HUES6 (cell line): Measurements from ENCODE around the gene IDH1.

ENCODE experiments used
- H3K27ac ChIP-seq: 2 replicates; pipeline ENCODE4 v1.7.0; 2013; ENCODE audit warnings: low read depth, mild to moderate bottlenecking, low read length, inconsistent platforms
- H3K27me3 ChIP-seq: 2 replicates; pipeline ENCODE4 v1.6.1; 2013; ENCODE audit warnings: low read length; ENCODE audit not compliant: control insufficient read depth, insufficient read depth
- H3K36me3 ChIP-seq: 2 replicates; pipeline ENCODE4 v1.6.1; 2013; ENCODE audit warnings: low read length; ENCODE audit not compliant: control insufficient read depth, insufficient read depth
- H3K4me1 ChIP-seq: 2 replicates; pipeline ENCODE4 v1.6.1; 2013; ENCODE audit warnings: low read length; ENCODE audit not compliant: control insufficient read depth, insufficient read depth
- H3K4me3 ChIP-seq: 2 replicates; pipeline ENCODE4 v1.5.1; 2013; ENCODE audit warnings: low read depth, low read length
- H3K9ac ChIP-seq: one replicate; pipeline ENCODE4 v1.6.1; 2013; ENCODE audit warnings: mild to moderate bottlenecking, low read length
- H3K9me3 ChIP-seq: 2 replicates; pipeline ENCODE4 v1.6.1; 2013; ENCODE audit warnings: low read depth, low read length; ENCODE audit not compliant: control insufficient read depth, insufficient read depth

IDH1 gene

DNA sequence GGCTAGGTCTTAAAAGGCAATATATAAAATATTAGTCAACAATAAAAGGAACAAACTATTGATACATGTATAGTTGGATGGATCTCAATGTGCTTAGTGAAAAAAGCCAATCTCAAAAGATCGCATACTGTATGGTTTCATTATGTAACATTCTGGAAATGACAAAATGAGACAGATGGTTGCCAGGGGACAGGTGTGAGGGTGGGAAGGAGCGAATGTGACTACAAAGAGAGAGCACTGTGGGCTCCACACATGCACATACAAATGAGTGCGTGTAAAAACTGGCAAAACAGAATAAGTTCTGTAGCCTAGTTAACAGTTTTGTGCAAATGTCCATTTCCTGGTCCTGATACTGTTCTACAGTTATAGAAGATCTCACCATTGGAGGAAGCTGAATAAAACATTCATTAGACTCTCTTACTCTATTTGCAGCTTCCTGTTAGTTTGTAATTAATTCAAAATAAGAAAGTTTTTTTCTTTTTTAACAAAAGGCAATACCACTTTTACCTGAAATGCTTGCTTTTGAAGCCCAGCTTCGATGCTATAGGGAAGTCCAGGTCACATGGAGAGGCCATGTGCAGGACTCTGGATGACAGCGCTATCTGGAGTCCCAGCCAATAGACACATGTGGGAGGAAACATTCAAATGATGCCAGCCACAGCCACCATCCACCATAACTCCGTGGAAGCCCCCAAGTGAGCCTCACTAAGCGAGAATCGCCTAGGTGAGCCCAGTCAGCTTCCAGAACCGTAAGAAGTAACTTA, 44.0 kb downstream of the IDH1 start:
- H3K4me1 ChIP-seq = peaks cover 6% of the 10 kb centered on the region; the same call in 1 of the 2 replicates
- no peak overlapping the region for H3K4me3 ChIP-seq
- no peaks in the 10 kb centered on the region for H3K36me3 ChIP-seq
- H3K9me3 ChIP-seq = no peaks in the 10 kb centered on the region
- H3K9ac ChIP-seq = no peak overlapping the region
- H3K27me3 ChIP-seq = no peaks in the 10 kb centered on the region
- H3K27ac ChIP-seq = no peak overlapping the region

DNA sequence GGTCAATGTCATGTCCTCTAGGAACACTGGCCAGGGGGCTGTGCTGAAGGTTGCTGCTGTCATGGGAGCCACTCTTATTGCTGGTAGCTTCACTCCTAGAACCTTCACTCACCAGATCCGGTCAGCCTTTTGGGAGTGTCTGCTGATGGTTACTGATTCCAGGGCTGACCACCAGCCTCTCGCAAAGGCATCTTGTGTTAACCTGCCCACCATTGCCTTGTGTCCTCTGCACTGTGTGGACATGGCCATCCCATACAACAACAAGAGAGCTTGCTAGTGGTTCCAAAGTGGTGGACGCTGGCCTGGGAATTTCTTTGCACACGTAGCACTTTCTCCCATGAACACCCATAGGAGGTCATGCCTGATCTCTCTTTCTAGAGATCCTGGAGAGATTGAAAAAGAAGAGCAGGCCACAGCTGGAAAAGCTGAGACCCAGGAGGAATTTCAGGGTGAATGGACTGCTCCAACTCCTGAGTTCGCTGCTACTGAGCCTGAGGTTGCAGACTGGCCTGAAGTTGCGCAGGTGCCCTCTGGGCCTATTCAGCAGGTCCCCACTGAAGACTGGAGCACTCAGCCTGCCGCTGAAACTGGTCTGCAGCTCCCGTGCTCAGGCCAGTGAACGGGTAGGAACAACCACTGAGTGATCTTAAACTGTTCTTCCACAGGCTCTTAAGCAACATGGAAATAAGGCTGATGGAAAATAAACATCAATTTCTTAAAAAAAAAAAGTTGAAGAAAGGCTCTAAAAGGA, 46.4 kb downstream of the IDH1 start:
- H3K27ac ChIP-seq = no peak overlapping the region
- H3K36me3 ChIP-seq = no peaks in the 10 kb centered on the region
- H3K9me3 ChIP-seq = no peaks in the 10 kb centered on the region
- no peak overlapping the region for H3K4me3 ChIP-seq
- no peaks in the 10 kb centered on the region for H3K4me1 ChIP-seq
- no peaks in the 10 kb centered on the region for H3K27me3 ChIP-seq
- no peak overlapping the region for H3K9ac ChIP-seq

DNA sequence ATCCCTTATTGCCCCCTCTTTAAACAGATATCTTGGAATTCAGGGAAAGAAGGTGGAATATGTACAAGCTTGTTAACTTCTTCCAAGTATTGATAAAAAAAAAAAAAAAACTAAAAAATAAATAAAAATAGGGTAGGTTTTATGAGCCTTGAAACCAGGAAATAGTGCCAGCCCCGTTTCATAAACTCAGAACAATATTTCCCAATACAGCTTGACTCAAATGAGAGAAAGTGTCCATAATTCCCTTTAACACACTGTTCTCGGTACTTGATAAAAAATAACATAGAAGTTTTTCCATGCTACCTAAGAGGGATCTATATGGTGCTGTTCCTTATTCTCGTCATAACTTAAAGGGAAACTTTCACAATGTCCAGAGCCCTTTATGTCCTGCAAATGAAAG, 47.1 kb downstream of the IDH1 start:
- no peak overlapping the region for H3K27ac ChIP-seq
- H3K4me3 ChIP-seq = no peak overlapping the region
- no peaks in the 10 kb centered on the region for H3K9me3 ChIP-seq
- H3K9ac ChIP-seq = no peak overlapping the region
- no peaks in the 10 kb centered on the region for H3K27me3 ChIP-seq
- no peaks in the 10 kb centered on the region for H3K4me1 ChIP-seq
- H3K36me3 ChIP-seq = no peaks in the 10 kb centered on the region

DNA sequence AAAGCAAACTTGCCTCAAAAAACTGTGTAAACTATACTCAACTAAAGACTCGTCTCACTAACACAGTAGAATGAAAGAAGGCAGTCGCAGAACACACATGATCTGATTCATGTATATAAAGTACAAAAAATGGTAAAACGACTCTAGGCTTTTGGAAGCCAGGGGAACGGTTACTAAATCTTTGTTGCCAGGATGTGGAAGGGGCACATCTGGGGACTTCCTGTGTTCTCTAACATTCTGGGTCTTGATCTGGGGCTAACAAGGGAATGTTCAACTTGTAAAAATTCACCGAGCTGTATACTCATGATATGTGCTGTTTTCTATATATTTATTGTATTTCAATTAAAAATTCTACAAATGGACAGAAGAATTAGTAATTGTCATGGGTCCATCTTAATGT, 50.7 kb downstream of the IDH1 start:
- Histone ChIP-seq H3K27ac (no peak overlapping the region), H3K27me3 (no peaks in the 10 kb centered on the region)

DNA sequence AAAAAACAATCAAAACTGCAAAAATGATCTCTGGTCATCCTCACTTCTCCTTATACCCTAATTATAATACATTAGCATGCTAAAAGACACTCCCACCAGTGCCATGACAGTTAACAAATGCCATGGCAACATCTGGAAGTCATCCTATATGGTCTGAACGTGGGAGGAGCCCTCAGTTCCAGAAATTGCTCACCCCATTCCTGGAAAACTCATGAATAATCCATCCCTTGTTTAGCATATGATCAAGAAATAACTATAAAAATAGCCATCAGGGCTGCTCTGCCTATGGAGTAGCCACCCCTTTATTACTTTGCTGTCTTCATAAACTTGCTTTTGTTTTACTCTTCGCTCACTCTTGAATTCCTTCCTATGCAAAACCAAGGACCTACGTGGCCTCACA, 59.3 kb downstream of the IDH1 start:
- Histone ChIP-seq H3K4me1 (no peaks in the 10 kb centered on the region), H3K36me3 (no peaks in the 10 kb centered on the region), H3K4me3 (no peak overlapping the region), H3K27ac (no peak overlapping the region), H3K27me3 (no peaks in the 10 kb centered on the region), H3K9ac (no peak overlapping the region), H3K9me3 (no peaks in the 10 kb centered on the region)

More for the DNA sequence above, 50.7 kb downstream of the IDH1 start:
- no peaks in the 10 kb centered on the region for H3K36me3 ChIP-seq
- no peaks in the 10 kb centered on the region for H3K9me3 ChIP-seq
- no peak overlapping the region for H3K4me3 ChIP-seq
- no peak overlapping the region for H3K9ac ChIP-seq
- H3K4me1 ChIP-seq = no peaks in the 10 kb centered on the region

DNA sequence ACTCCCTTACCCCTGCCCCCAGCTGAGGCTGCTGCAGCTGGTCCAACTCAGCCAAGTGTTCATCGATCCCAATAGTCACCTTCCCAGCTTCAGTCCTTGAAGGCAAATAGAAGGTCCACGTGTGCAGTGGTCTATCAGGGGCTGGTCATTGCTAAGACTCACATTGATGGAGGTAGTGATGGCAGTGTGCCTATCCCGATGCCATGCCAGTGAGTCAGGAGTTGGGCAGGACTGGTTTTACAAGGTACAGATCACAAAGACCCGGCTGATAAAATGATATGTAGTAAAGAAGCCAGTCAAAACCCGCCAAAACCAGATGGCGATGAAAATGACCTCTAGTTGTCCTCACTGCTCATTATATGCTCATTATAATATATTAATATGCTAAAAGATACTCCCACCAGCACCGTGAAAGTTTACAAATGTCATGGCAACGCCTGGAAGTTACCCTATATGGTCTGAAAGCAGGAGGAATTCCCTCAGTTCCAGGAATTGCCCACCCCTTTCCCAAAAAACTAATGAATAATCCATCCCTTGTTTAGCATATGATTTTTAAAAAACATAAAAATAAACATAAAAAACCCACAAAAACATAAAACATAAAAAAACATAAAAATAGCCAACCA, 62.1 kb downstream of the IDH1 start:
- H3K36me3 ChIP-seq = no peaks in the 10 kb centered on the region
- no peak overlapping the region for H3K27ac ChIP-seq
- no peak overlapping the region for H3K9ac ChIP-seq
- no peaks in the 10 kb centered on the region for H3K27me3 ChIP-seq
- no peaks in the 10 kb centered on the region; the same call in 1 of the 2 replicates for H3K4me1 ChIP-seq
- no peaks in the 10 kb centered on the region for H3K9me3 ChIP-seq
- no peak overlapping the region for H3K4me3 ChIP-seq

DNA sequence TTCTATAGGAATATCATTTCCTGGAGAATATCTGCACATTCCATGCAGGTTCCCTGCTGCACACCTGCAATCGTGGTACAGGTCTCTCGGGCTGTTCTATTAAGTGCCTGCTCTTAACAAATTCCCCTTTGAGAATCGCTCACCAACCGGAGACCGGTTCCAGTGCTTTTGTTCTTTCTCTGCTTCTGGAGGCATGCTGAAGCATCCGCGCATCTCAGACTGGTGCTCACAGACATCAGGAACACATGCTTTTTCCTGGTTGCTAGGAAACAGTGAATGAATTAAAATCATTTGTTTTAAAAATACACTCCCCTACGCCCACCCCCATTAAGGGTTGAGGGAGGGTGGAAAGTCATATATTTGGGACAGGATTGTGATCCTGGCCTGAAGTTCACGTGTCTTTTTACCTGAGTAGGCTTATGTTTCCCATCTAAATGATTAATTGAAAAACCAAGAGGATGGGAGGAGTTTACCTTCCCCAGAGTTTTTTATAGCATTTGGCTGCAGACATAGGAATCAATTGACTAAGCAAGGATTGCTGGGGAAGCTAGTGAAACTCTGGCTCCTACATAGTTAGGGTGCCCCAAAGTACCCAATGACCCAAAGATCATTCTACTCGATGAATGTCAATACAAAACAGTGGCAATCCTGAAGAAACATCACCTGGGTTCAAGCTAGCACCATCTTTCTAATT, 64.9 kb downstream of the IDH1 start, which contains the start of gene C2orf80:
TSS of gene C2orf80 (minus strand) at position 221 of the 694 bp plus-strand sequence. CDS start 3,044 bp downstream, outside the sequence.
- H3K4me3 ChIP-seq = no peak within 1 kb of the TSS
- no peaks in the 10 kb centered on the region for H3K36me3 ChIP-seq
- H3K27ac ChIP-seq = no peak within 1 kb of the TSS
- no peaks in the 10 kb centered on the region for H3K27me3 ChIP-seq
- peaks cover 9% of the 10 kb centered on the region for H3K4me1 ChIP-seq
- no peaks in the 10 kb centered on the region for H3K9me3 ChIP-seq
- no peak within 1 kb of the TSS for H3K9ac ChIP-seq

DNA sequence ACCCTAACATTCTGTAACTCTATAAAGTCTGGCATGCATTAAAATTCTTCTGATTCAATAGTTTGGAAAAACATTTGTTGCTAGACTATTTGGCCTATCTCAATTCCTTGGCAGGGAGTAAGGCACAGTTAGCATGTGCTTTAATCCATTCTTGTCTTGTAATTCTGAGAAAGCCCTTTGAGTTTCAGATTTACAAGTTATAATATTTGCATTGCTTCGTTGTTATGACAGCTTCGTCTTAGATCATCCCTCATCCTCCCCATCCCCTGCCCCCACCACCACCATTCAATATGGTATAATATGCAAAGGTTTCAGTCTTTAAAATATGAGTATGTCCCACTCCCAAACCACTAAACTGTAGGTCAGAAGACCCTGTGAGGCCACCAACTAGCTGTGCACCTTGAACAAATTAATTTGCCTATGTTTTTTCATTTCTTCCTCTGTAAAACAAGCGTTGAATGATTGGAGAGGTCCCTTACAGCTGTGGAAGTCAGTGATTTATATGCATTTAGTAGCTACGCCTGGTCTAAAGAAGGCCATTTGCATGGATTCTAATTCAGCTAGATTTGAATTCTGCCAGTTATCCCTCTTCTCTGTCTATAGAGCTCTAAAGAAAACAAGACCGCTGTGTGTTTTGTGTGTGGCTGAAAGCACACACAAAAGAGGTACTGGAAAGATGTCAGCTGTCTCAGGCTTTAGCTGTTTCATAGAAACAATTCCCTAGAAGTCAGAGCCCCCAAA, 65.6 kb downstream of the IDH1 start:
- H3K4me1 ChIP-seq = peaks cover 16% of the 10 kb centered on the region
- H3K27me3 ChIP-seq = no peaks in the 10 kb centered on the region
- no peak overlapping the region for H3K27ac ChIP-seq
- H3K9ac ChIP-seq = no peak overlapping the region
- H3K9me3 ChIP-seq = no peaks in the 10 kb centered on the region
- H3K4me3 ChIP-seq = no peak overlapping the region
- H3K36me3 ChIP-seq = no peaks in the 10 kb centered on the region

DNA sequence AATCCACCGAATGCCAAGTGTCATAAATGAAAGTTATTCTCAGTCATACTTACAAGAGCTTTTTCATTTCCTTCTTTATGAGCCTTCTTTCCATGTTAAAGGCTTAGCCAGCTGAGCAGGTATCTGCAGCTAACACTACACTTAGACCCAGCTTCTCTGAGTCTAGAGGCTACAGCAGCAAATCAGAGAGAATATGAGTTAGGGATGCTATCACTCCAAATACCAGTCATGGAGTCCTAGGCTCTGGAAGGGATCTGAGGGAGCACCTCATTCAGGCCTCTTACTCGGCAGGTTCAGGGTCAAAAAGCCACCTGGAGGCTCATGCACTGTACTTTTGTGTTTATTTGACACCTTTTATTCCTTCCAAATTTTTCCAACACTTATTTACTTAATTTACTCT, 68.0 kb downstream of the IDH1 start:
- no peak overlapping the region for H3K27ac ChIP-seq
- no peak overlapping the region for H3K9ac ChIP-seq
- H3K9me3 ChIP-seq = no peaks in the 10 kb centered on the region

DNA sequence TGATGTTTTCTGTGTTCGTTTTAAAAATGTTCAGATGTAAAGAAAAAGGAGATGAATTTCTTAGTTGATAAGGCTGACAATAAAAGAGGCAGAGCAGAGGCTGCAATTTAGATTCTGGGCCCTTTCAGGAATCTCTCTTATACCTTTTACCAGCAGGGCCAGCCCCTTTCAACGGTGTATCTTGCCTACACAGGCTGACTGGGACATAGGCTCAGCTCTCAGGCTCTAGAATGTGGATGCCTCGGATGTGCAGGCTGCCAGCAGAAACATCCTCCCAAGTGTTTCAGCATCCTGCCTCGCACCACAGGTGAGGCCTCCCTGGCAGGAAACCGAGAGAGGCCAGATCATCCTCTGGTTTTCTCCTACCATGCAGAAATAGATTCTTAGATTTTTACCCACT, 68.4 kb downstream of the IDH1 start:
- no peak overlapping the region for H3K4me3 ChIP-seq
- H3K4me1 ChIP-seq = peaks cover 24% of the 10 kb centered on the region
- H3K27me3 ChIP-seq = no peaks in the 10 kb centered on the region
- H3K36me3 ChIP-seq = no peaks in the 10 kb centered on the region
- no peaks in the 10 kb centered on the region for H3K9me3 ChIP-seq
- no peak overlapping the region for H3K9ac ChIP-seq
- no peak overlapping the region for H3K27ac ChIP-seq

More for the DNA sequence above, 68.0 kb downstream of the IDH1 start:
- H3K4me3 ChIP-seq = no peak overlapping the region
- no peaks in the 10 kb centered on the region for H3K36me3 ChIP-seq
- H3K4me1 ChIP-seq = peaks cover 24% of the 10 kb centered on the region
- no peaks in the 10 kb centered on the region for H3K27me3 ChIP-seq
